Mucosa of rectum (tissue), 2 donors: ENCODE results near the gene GTF3C6.
"Not testable (repeated sequence)": the region's sequence is repeated elsewhere in the genome, so short reads cannot be mapped to it uniquely, and the experiment has no call there.

ENCODE experiments used
- H3K27ac ChIP-seq, 2 donors: one replicate each; pipeline ENCODE4 v1.7.0; 2013; ENCODE audit warnings: inconsistent platforms in 2 of 2, low read depth in 2 of 2, low read length in 2 of 2
- H3K27me3 ChIP-seq, 2 donors: one replicate each; pipeline ENCODE4 v1.7.0; 2013; ENCODE audit warnings: low read length in 2 of 2; ENCODE audit not compliant: control insufficient read depth in 2 of 2, insufficient read depth in 2 of 2
- H3K36me3 ChIP-seq, 2 donors: one replicate each; pipeline ENCODE4 v1.7.0; 2013; ENCODE audit warnings: low read length in 2 of 2; ENCODE audit not compliant: control insufficient read depth in 2 of 2, insufficient read depth in 2 of 2
- H3K4me1 ChIP-seq, 2 donors: one replicate each; pipeline ENCODE4 v1.7.0; 2013; ENCODE audit warnings: low read length in 2 of 2, mild to moderate bottlenecking in 1 of 2; ENCODE audit not compliant: control insufficient read depth in 2 of 2, insufficient read depth in 2 of 2
- H3K4me3 ChIP-seq, 2 donors: one replicate each; pipeline ENCODE4 v1.7.0; 2013; ENCODE audit warnings: low read length in 2 of 2
- H3K9ac ChIP-seq, 2 donors: one replicate each; pipeline ENCODE4 v1.7.0; 2013; ENCODE audit warnings: low read length in 2 of 2, low read depth in 1 of 2, mild to moderate bottlenecking in 1 of 2
- H3K9me3 ChIP-seq, 2 donors: one replicate each; pipeline ENCODE4 v1.7.0; 2013; ENCODE audit warnings: low read length in 2 of 2; ENCODE audit not compliant: control insufficient read depth in 2 of 2
- donor health status: healthy.
- donor health status: Normal muscosa, but diverticular disease.

Gene GTF3C6

GRCh38 chr6:111012143-111012452 is 53.6 kb downstream of the GTF3C6 start:
- H3K27ac ChIP-seq: no peak overlapping the region
- H3K27me3 ChIP-seq: no peaks in the 10 kb centered on the region
- H3K9me3 ChIP-seq: no peaks in the 10 kb centered on the region
- H3K4me1 ChIP-seq: no peaks in the 10 kb centered on the region
- peaks cover 15 to 23% of the 10 kb centered on the region in 2 donors for H3K36me3 ChIP-seq
- no peak overlapping the region for H3K4me3 ChIP-seq
- no peak overlapping the region for H3K9ac ChIP-seq

- H3K4me3 ChIP-seq, H3K4me1 ChIP-seq, H3K27me3 ChIP-seq, H3K27ac ChIP-seq, H3K9ac ChIP-seq, H3K9me3 ChIP-seq: not testable (repeated sequence)
- peaks cover 15 to 23% of the 10 kb centered on the region in 2 donors for H3K36me3 ChIP-seq
Observed at GRCh38 chr6:111012520-111012919, 54.0 kb downstream of the GTF3C6 start.

- Histone ChIP-seq H3K27me3 (no peaks in the 10 kb centered on the region), H3K9me3 (no peaks in the 10 kb centered on the region), H3K4me3 (no peak overlapping the region), H3K36me3 (peaks cover 15 to 26% of the 10 kb centered on the region in 2 donors), H3K27ac (no peak overlapping the region), H3K4me1 (no peaks in the 10 kb centered on the region), H3K9ac (no peak overlapping the region)
Observed at GRCh38 chr6:111013144-111013915, 54.8 kb downstream of the GTF3C6 start.

GRCh38 chr6:111015389-111016124 is 57.1 kb downstream of the GTF3C6 start:
- Histone ChIP-seq H3K9me3 (no peaks in the 10 kb centered on the region), H3K36me3 (peaks cover 10 to 19% of the 10 kb centered on the region in 2 donors), H3K27ac (no peak overlapping the region), H3K4me3 (no peak overlapping the region), H3K4me1 (no peaks in the 10 kb centered on the region), H3K27me3 (no peaks in the 10 kb centered on the region), H3K9ac (no peak overlapping the region)

- H3K4me3 ChIP-seq, H3K9ac ChIP-seq, H3K4me1 ChIP-seq, H3K27me3 ChIP-seq, H3K9me3 ChIP-seq, H3K27ac ChIP-seq: not testable (repeated sequence)
- H3K36me3 ChIP-seq: peaks cover 10 to 19% of the 10 kb centered on the region in 2 donors
Observed at GRCh38 chr6:111017241-111017640, 58.7 kb downstream of the GTF3C6 start.
